Measurements from ENCODE around the gene TXNDC16.

Gene TXNDC16

DNA sequence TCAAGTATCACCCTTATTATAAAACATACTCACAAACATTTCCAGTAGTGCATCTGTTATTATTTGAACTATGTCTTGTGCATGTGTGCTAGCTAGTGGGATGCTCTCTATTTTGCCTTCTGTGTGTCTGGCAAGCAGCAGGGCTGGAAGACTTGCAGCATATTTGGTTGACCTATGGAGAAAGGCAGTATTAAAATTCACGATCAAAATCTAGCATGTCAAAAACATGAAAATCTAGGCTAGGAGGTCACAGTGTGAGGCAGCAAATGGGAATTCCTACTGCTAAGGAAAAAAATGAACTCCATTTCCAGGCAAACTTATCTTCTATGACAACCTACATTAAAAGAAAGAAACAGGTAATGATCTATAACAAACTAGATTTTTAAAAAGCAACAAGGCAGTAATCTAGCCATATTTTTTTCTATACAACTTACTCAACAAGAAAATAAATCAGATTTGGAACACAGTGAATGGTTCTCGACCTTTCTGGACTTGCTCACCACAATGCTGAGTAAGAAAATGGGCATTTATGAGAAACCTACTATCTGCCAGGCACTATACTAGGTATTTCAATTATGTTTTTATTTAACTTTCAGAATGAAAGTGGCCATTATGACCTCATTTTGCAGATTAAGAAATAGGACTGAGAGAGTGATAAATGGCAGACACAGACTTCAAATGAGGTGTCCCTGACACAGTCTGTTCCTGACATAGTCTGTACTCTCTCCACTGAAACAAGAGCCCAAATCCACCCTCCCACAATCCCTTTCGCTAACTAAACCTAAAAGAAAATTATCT is 96.8 kb downstream of the TXNDC16 start:
- DNase-seq (ENCODE audit: low read depth): no peak

DNA sequence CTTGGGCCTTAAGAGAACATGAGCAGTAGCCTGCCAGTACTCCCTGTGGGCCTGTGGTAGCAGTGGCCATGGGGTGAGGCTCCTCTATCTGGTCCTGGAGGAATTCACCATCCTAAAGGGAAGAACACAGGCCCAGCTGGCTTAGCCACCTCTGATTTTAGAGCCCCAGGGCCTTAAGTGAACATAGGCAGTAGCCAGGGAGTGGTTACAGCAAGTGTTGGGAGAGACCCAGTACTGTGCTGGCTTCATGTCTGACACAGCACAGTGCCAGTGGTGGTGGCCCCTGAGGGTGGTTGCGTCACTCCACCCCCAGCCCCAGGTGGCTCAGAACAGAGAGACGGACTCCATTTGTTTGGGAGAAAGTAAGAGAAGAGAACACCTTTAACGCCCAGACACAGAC is 105.1 kb downstream of the TXNDC16 start:
- no peak for DNase-seq (ENCODE audit: low read depth)

DNA sequence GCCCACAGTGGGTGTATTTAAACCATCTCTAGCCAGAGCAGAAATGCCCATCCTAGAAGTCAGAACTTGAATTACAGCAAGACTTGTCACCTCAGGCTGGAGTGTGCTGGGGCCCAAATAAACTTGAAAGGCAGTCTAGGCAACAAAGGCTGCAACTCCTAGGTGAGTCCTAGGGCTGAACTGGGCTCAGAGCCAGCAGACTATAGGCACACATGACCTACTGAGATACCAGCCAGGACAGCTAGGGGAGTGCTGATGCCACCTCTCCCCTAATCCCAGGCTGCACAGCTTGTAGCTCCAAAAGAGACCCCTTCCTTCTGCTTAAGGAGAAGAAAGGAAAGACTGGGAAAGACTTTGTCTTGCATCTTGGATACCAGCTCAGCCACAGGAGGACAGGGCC is 106.0 kb downstream of the TXNDC16 start:
- DNase-seq (ENCODE audit: low read depth): no peak

DNA sequence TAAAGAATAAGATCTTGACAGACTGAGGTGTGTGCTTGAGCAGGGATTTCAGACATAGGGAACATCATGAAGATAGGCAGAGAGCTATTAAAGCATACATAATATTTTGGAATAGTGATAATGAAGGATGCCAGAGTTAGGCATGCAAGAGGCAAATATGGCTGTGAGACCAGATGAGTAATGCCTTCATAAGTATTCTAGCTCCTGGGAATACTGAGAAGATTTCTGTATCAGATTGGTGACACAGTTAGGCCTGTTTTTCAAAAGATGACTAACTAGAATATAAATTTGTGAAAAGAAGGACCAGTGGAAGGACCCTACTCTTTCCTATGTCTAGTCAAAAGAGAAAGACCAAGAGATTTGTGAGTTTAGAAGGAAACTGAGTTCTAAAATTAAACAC is 108.8 kb downstream of the TXNDC16 start:
- DNase-seq (ENCODE audit: low read depth): no peak

DNA sequence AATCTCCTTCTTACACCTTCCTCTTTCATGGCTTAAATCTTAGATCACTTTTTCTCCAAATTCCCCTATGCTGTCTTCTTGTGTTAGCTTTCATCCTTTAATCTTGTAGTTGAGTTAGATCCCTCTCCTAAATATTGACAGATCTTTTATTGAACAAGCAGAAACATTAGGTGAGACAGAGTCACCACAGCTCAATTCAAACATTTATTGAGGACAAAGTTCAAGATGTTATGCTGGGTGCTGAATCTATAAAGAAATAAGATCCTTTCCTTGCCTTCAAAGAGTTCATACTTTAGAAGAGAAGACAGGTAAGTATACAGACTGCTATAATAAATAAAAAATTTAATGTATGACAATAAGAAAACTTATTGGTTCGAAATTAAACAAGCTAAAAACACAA is 109.7 kb downstream of the TXNDC16 start:
- DNase-seq (ENCODE audit: low read depth): no peak

DNA sequence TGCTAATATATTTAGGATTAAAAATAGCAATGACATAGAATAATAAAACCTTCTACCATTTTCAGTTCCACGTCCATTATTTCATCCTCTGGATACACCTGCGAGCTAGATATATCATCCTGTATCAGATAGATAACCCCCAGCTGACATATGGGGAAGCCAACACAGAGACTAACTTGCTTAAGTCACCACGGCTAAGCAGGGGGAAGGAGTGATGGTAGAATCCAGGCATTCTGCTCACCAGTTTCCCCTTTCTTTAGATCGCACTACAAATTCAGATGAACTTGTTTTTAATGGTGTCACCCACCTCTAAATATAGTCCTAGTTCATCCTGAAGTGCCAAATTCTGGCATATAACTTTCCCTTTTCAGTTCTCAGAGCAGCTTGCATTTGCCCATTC is 110.1 kb downstream of the TXNDC16 start:
- no peak for DNase-seq (ENCODE audit: low read depth)

DNA sequence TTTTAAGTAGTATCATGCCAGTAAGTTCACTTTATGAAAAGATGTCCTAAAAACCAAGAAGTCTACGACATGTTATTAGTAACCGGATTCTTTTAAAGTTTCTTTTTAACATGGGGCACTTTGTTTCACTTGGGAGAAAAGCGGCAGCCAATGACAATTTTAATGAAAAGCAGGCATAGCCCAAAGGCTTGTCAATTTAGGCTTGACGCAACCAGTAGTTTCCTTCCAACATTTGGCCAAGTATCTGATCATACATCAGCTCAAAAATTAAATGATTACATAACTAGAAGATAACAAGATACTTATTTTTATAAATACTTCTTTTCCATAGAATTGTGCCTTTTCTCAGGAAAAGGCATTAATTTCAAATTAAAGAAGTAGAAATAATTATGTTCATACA is 112.8 kb downstream of the TXNDC16 start:
- no peak for DNase-seq (ENCODE audit: low read depth)

DNA sequence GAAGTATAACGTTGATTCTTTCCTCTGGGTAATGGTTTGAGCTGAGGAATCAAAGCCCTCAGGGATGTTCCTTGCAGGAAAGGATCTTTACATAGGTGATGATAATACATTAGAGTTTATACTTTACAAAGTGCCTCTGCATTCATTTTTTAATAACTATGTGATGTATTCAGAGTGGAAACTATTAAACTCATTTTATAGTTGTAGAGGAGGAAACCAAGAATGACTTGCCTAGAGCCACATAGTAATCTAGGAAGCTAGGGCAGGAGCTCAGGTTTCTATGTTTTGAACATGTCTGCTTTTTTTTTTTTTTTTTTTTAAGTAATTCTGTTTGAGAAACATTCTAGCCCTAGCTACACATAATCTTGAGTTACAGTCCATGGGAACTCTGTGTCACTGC is 117.3 kb downstream of the TXNDC16 start:
- DNase-seq (ENCODE audit: low read depth): no peak

DNA sequence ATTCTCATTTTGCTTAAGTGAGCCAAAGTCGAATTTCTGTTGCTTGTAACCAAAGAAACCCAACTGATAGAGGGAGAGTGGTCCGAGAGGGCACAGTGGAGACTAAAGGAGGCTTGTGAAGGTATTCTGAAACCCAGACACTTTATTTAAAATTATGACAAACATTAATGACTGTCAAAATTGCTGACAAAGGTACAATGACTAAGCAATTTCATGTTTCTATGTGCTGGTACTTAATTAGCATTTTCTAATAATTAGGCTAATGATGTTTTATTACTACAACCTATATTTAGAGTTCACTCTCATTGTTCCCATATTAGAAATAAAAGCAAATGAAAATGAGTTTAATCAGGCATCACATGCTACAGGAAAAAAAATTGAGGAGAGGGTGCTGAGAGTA is 121.8 kb downstream of the TXNDC16 start:
- no peak for DNase-seq (ENCODE audit: low read depth)

DNA sequence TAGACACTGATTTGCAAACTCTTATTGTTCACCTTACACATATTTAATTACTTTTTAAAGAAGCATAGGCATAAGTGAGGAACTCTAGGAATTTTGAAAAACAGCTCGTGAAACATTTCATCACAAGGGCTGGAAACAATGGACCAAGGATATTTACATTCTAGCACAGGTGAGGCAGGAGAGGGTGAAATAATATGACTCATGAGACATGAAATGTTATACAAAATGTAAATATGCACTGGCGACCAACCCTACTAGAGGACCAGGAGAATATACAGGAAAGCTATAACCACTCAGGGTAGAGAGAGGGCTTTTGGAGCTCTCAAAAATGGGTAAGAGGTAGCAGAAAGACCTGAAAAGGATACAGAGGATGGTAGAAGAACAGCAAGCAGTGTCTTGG is 122.9 kb downstream of the TXNDC16 start:
- no peak for DNase-seq (ENCODE audit: low read depth)

DNA sequence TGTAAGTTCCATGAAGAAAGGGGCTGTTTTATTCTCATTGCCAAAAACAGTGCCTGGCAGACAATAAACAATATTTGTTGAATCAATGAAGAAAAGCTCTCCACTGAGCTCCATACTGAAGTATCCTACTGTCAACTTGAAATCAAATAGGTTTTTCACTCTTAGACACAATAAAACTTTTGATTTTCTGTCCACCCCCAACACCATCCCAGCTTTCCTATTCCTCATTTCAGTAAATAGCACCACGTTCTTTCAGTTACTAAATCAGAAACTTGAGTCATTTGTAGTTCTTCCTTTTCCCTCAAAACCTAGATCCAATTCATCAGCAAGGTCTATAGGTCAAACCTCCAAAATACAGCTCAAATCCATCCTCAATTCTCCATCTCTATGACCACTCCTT is 124.8 kb downstream of the TXNDC16 start:
- no peak for DNase-seq (ENCODE audit: low read depth)

DNA sequence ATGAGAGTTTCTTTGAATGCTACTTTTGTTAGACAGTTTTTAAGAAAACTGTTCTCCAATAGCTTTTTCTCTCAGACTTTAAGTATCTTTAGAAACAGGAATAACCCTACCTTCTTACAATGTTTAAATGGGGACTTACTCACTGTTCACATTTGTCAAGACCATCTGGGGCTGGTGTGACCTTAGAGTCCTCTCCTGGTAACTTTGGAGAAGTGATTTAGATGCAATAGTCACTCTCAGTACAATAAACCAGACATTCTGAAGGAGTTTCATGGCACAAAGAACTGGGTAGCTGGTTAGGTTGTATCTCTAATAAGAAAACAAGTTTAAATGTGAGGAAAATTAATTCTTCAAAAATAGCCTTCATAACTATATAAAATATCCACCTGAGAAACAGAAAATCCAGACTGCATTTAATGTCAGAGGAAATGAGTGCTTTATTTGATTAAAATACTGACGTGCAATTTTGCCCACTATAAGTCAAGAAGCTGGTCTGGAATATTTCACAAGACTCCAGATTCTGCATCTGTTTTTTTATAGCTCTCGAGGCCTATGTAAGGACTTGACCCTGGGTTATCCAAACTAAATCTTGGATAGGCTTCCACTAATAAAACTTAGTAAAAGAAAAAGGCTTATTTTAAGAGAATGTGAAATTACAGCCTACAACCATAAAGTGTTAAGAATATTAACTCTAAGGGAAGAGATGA is 129.5 kb downstream of the TXNDC16 start:
- DNase-seq (ENCODE audit: low read depth): no peak

DNA sequence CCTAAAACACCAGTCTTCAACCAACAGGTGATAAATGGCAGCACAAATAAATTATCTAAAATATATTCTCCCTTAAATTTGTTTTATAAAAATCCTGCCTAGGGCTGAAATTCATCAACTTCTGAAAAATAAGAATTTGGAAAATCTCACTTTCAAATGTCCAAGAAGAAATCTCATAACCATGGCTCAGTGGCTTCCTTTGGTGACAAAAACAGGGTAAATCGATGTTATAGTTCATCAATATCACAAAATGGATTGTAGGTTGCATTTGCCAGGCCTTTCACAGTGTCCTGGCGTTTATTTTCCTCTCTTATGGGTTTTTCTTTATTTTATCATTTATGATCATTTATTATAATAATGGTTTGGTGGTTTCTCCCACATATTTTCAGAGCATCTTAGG is 135.2 kb downstream of the TXNDC16 start:
- no peak for DNase-seq (ENCODE audit: low read depth)

DNA sequence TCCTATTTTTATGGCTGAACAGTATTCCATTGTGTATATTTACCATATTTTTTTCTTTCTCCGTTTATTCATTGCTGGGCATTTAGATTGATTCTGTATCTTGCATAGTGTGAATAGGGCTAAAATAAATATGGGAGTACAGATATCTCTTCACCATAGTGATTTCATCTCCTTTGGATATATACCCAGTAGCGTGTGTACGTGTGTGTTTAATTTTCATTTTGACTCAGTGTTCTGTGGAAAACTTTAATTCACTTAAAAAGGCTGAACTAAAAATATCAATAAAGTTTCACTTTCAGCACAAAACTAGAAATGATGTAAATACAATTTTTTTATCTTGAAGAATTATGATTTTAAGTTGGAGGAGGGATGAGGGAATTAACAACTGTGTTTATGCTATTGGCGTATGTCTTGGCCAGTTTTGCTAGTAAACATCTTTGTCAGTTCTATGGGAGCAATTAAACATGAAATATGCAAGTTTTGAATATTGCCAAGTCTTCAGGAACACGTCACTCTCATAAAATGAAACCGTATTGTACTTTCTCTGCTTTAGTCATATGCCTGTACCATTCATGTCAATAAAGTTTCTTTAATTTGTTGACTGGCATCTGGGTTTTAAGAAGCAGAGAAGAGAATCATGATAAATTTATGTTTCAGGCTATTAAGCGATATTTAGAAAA is 138.4 kb downstream of the TXNDC16 start:
- DNase-seq (ENCODE audit: low read depth): no peak

DNA sequence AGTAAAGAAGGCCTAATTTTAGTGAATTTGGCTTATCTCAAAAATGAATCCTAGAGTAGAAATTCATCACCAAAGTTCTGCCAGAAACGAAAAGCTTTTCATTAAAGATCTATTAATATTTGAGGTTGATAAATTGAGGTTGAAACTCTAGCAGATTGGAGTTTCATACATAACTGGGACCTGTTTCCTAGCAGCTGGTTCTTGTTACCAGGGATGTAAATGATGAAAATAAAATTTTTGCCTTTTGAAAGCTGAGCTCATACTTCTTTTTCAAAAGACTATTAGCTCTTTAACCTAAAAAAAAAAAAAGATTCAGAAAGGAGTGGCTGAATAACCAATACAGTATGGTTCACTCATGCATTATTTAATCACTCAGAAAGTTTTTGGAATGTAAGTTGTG is 139.9 kb downstream of the TXNDC16 start:
- DNase-seq (ENCODE audit: low read depth): no peak

DNA sequence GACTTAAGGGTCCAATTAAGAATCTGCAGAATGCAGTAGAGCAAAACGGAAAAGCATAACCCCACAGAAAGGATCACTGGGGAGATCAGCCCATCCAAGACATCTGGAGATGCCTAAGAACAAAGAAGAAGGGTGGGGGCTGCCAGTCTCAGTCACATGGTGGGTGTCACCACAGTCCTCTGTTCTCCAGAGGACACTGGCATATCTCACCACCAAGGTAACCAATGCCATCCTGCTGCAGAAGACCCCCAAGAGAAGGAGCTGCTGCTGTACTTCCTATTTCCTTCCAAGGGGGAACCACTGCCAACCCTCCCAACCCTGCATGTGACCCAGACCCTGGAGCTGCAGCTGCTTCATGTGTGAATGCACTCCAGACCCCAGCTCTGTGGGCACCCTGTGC is 147.0 kb downstream of the TXNDC16 start:
- no peak for DNase-seq (ENCODE audit: low read depth)

DNA sequence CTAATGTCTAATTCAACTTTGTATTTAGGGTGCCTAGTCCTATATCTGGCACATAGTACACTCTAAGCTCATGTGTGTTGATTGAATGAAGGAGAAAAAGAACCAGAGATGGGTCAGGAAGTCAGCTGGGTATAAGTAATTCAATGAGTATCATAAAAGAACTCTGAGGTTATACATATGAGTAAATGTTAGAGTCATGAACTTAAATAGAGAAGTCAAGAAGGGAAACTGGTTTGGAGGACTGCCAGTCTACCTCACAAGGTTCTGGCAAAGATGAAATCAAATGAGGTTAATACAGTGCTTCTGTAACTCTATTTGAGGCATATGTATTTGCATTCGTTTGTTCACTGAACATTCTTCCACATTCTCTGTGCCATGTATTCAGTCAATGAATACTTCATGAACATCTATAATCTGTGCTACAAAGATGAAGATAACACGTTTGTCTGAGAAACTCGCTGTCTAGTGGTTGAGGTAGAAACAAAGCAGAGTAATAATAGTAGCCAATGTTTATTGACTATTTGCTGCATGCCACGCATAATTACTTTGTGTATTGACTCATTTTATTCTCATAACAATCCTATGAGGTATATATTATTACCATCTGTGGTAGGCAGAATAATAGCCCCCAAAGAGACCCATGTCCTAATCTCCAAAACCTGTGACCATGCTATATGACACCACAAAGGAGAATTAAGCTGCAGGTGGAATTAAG is 149.3 kb downstream of the TXNDC16 start:
- DNase-seq (ENCODE audit: low read depth): no peak

DNA sequence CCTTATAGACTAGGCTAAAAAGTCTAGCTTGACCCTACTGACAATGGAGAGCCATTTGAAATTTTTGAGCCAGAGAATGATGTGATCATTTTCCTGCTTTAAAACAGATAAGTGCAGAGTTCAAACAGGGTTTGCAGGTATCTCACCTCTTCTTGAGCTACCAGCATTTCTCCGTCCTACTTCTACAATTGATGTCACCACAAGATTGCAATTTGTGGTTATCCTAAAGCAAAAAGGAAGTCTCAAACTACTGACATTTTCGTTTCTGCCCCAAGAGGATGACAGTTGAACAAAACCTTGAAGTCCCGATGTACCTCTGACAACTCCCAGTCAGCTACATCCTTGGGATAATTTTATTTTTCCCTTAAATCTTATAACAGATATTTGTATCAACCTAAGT is 151.5 kb downstream of the TXNDC16 start:
- no peak for DNase-seq (ENCODE audit: low read depth)

DNA sequence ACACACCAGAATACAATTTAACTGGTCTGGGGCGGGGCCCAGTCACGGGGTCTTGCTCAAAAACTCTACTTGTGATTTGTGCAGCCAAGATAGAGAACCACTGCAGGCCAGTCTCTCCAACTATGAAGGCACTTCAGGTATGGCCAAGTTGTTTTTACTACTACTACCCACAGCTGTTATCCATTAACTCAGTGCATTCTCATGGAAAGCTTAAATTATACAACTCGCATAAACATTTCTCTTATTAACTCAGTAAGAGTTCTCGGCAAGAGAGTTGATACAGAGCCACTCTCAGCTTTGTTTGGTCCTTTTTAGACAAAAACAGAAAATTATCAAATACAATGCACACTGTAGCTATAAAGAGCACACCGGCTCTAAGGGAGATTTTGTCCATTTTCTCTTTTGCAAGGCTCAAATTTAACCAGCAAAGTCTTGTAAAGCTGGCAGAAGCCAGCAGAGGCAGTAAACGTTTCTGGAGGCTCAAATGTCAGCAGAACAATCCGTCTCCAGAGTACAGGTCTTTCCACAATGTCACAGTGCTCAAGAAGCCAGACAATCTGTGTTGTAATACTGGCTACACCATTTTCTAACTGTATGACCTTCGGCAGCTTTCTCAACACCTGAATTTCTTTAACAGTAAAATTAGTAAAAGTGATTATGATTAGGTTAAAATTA is 152.2 kb downstream of the TXNDC16 start:
- no peak for DNase-seq (ENCODE audit: low read depth)

DNA sequence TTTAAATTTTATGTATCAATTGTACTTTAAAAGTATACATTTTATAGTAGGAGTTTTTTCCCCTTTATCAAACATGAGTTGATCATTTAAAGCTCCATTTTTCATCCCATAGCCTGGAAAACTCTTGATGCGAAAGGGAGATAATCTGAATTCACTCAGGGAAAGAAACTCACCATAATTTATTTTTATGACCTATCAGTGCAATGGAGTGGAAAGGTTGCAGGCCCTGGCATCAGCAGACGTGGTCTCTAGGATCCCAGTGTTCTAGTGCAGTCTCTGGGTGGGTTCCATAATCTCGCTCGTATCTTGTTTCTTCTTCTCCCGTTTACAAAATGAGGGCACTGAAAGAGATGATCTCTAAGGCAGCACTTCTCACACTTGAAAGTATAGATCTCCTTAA is 153.2 kb downstream of the TXNDC16 start:
- DNase-seq (ENCODE audit: low read depth): no peak

DNA sequence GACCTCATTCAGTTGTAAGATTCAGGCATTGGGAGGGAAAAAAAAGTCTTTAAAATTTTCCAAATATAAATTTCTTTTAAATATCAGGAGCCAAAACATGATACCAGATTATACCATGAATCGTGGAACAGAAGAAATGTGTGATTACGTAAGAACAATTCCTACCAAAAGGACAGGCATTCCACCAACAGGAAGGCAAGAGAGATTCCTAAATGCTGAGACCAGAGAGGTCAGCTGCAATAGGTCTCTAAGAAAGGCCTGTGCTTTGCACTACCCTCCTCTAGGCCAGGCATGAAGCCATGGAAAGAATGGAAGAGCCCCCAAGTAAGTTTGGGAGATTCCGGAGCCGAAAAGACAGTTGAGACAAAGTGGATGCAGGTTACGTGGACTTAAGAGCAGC is 154.5 kb downstream of the TXNDC16 start:
- DNase-seq (ENCODE audit: low read depth): no peak

DNA sequence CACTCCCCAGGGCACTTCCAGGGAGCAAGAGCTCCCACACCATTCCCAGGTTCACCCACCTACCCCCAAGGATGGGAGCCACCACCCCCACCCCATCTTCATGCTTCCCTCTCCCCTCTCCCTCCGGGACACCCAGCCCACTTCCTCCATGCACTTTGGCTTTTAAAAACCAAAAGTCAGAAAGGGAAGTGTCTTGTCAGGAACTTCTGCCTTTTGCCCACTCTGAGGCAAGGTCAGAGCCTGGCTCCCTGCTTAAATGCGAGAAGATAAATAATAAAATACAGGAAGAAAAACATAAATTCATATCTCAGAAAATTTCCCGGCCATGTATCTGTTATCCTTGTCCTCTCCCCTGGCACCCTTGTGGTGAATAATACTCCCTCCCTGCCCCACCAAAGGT is 156.6 kb downstream of the TXNDC16 start:
- DNase-seq (ENCODE audit: low read depth): no peak
